Parathyroid adenoma (tissue), 2 donors: ENCODE measurements around the gene UMPS.

Experiments
- H2AFZ ChIP-seq: fragments of 300-600 bp; sonication (generic); one replicate; pipeline ENCODE4 v1.7.0; 2017; ENCODE audit warnings: antibody characterized with exemption, mild to moderate bottlenecking
- H3K27ac ChIP-seq: fragments of 300-600 bp; sonication (generic); one replicate; pipeline ENCODE4 v1.7.0; 2017
- H3K27me3 ChIP-seq: fragments of 300-600 bp; sonication (generic); one replicate; pipeline ENCODE4 v1.7.0; 2017; ENCODE audit warnings: low read length; ENCODE audit not compliant: control insufficient read depth, insufficient read depth
- H3K36me3 ChIP-seq: fragments of 300-600 bp; sonication (generic); one replicate; pipeline ENCODE4 v1.7.0; 2017; ENCODE audit warnings: low read length; ENCODE audit not compliant: control insufficient read depth, insufficient read depth
- H3K4me1 ChIP-seq: fragments of 300-600 bp; sonication (generic); one replicate; pipeline ENCODE4 v1.7.0; 2017; ENCODE audit warnings: control low read depth
- H3K4me2 ChIP-seq: fragments of 300-600 bp; sonication (generic); one replicate; pipeline ENCODE4 v1.7.0; 2017; ENCODE audit warnings: low read length
- H3K4me3 ChIP-seq: fragments of 300-600 bp; sonication (generic); one replicate; pipeline ENCODE4 v1.7.0; 2017; ENCODE audit warnings: low read depth, low read length
- H3K79me2 ChIP-seq: fragments of 300-600 bp; sonication (generic); one replicate; pipeline ENCODE4 v1.7.0; 2017; ENCODE audit warnings: control low read depth
- H3K9ac ChIP-seq: fragments of 300-600 bp; sonication (generic); one replicate; pipeline ENCODE4 v1.7.0; 2017; ENCODE audit warnings: mild to moderate bottlenecking
- H3K9me3 ChIP-seq: fragments of 300-600 bp; sonication (generic); one replicate; pipeline ENCODE4 v1.7.0; 2017; ENCODE audit warnings: low read length; ENCODE audit not compliant: control insufficient read depth
- CTCF ChIP-seq: fragments of 300-600 bp; sonication (generic); IDR thresholded peaks from one replicate; pipeline ENCODE4 v1.7.0; 2017; ENCODE audit warnings: antibody characterized with exemption, mild to moderate bottlenecking
- donor health status: primary hyperparathyroidism.

Gene UMPS

GRCh38 chr3:124694486-124694885, 35.8 kb upstream of the UMPS start:
- H3K4me3 ChIP-seq: no peak overlapping the region
- TF ChIP-seq CTCF: no peak
- no peaks in the 10 kb centered on the region for H3K36me3 ChIP-seq
- no peak overlapping the region for H2AFZ ChIP-seq
- H3K27me3 ChIP-seq: no peaks in the 10 kb centered on the region
- H3K4me2 ChIP-seq: no peak overlapping the region
- no peak overlapping the region for H3K27ac ChIP-seq
- no peaks in the 10 kb centered on the region for H3K4me1 ChIP-seq
- no peaks in the 10 kb centered on the region for H3K79me2 ChIP-seq
- H3K9ac ChIP-seq: no peak overlapping the region
- no peaks in the 10 kb centered on the region for H3K9me3 ChIP-seq

- Histone ChIP-seq H3K9ac (no peak overlapping the region), H3K27ac (no peak overlapping the region), H2AFZ (no peak overlapping the region), H3K79me2 (no peaks in the 10 kb centered on the region), H3K4me2 (no peak overlapping the region), H3K4me1 (no peaks in the 10 kb centered on the region), H3K27me3 (no peaks in the 10 kb centered on the region), H3K4me3 (no peak overlapping the region), H3K36me3 (no peaks in the 10 kb centered on the region), H3K9me3 (no peaks in the 10 kb centered on the region)
- no peak for TF ChIP-seq CTCF
Observed at GRCh38 chr3:124695369-124695768, 34.9 kb upstream of the UMPS start.

- Histone ChIP-seq H3K9ac (no peak overlapping the region), H3K4me3 (no peak overlapping the region), H3K4me1 (no peaks in the 10 kb centered on the region), H3K79me2 (no peaks in the 10 kb centered on the region), H3K27ac (no peak overlapping the region), H2AFZ (no peak overlapping the region), H3K9me3 (no peaks in the 10 kb centered on the region), H3K4me2 (no peak overlapping the region), H3K27me3 (no peaks in the 10 kb centered on the region), H3K36me3 (no peaks in the 10 kb centered on the region)
- TF ChIP-seq CTCF: no peak
Observed at GRCh38 chr3:124696006-124696405, 34.2 kb upstream of the UMPS start.

GRCh38 chr3:124697302-124697701, 33.0 kb upstream of the UMPS start:
- no peak overlapping the region for H3K4me3 ChIP-seq
- H2AFZ ChIP-seq: no peak overlapping the region
- no peak overlapping the region for H3K4me2 ChIP-seq
- H3K9me3 ChIP-seq: no peaks in the 10 kb centered on the region
- H3K36me3 ChIP-seq: no peaks in the 10 kb centered on the region
- TF ChIP-seq CTCF: no peak
- no peak overlapping the region for H3K27ac ChIP-seq
- no peaks in the 10 kb centered on the region for H3K4me1 ChIP-seq
- no peak overlapping the region for H3K9ac ChIP-seq
- no peaks in the 10 kb centered on the region for H3K27me3 ChIP-seq
- no peaks in the 10 kb centered on the region for H3K79me2 ChIP-seq

GRCh38 chr3:124698030-124698770, 32.1 kb upstream of the UMPS start:
- no peak overlapping the region for H3K4me3 ChIP-seq
- no peaks in the 10 kb centered on the region for H3K4me1 ChIP-seq
- no peak overlapping the region for H3K9ac ChIP-seq
- TF ChIP-seq CTCF: no peak
- no peaks in the 10 kb centered on the region for H3K9me3 ChIP-seq
- no peak overlapping the region for H3K27ac ChIP-seq
- H3K4me2 ChIP-seq: no peak overlapping the region
- no peaks in the 10 kb centered on the region for H3K36me3 ChIP-seq
- H3K79me2 ChIP-seq: no peaks in the 10 kb centered on the region
- no peaks in the 10 kb centered on the region for H3K27me3 ChIP-seq
- H2AFZ ChIP-seq: no peak overlapping the region
